ENCODE measurements around the gene XRCC1. TPM values are rescaled to one million over a fixed set of nuclear protein-coding genes. Genes with fewer than 3 reads are reported as not detected.
A peak's percentile ranks its signal among the peaks of the same experiment; 100 is the strongest.

Gene XRCC1
- polyA plus RNA-seq, 3 donors = 13.1 to 23.0 (median 19.3) TPM

GRCh38 chr19:43586346-43586745 is 11.0 kb upstream of the XRCC1 start:
- intact Hi-C loops (cut with micrococcal nuclease) = no loop called here
- H3K9me3 ChIP-seq (replicated peaks in 1 of 2; ENCODE audit: control insufficient read depth in 1 of 2, insufficient read depth in 1 of 2, low read length in 2 of 2) = no peaks in the 10 kb centered on the region
- 80% methylated on average over 2 of the region's 2 CpGs for WGBS (ENCODE audit: insufficient coverage)
- peaks cover 29 to 44% of the 10 kb centered on the region in 2 donors for H3K36me3 Mint-ChIP-seq
- peaks cover 3% of the 10 kb centered on the region for H4K20me1 ChIP-seq (ENCODE audit: insufficient read depth, low read length)
- no peak for TF ChIP-seq CTCF (IDR thresholded peaks at IDR 0.05)
- H3K4me3 ChIP-seq (replicated peaks in 1 of 3; ENCODE audit: low read depth in 2 of 3, low read length in 3 of 3) = no peak overlapping the region
- no peak overlapping the region for H3K27ac ChIP-seq (ENCODE audit: low read depth in 1 of 2, low read length in 2 of 2)
- H3K9me3 Mint-ChIP-seq = no peaks in the 10 kb centered on the region
- H3K27ac Mint-ChIP-seq = peak overlapping the region in 1 of 7 donors; percentile 0
- no peaks in the 10 kb centered on the region for H3K79me2 ChIP-seq (ENCODE audit: insufficient read depth, low read length)
- no peak overlapping the region for H3K4me3 Mint-ChIP-seq
- peaks cover 8 to 13% of the 10 kb centered on the region in 2 donors for H3K4me1 ChIP-seq (ENCODE audit: control insufficient read depth in 1 of 2, insufficient read depth in 2 of 2, low read length in 2 of 2)
- H2AFZ ChIP-seq (ENCODE audit: insufficient read depth, low read depth, low read length, poor library complexity, severe bottlenecking) = no peak overlapping the region
- DNase-seq = no peak
- H3K4me1 Mint-ChIP-seq = peaks cover 17% of the 10 kb centered on the region
- peaks cover 0 to 3% (median 0%) of the 10 kb centered on the region in 3 donors for H3K27me3 Mint-ChIP-seq (ENCODE audit: low read depth in 3 of 3)
- no peak overlapping the region for H3K4me2 ChIP-seq (replicated peaks; ENCODE audit: extremely low read depth, low read length, poor library complexity, severe bottlenecking)
- no peaks in the 10 kb centered on the region for H3K27me3 ChIP-seq (ENCODE audit: control insufficient read depth in 2 of 2, insufficient read depth in 2 of 2, low read length in 2 of 2)
- H3K9ac ChIP-seq (ENCODE audit: insufficient read depth, low read length, poor library complexity, severe bottlenecking) = no peak overlapping the region
- H3K36me3 ChIP-seq (replicated peaks in 1 of 2; ENCODE audit: control insufficient read depth in 1 of 2, insufficient read depth in 2 of 2, low read length in 2 of 2) = peaks cover 9% of the 10 kb centered on the region in 2 donors

GRCh38 chr19:43584484-43584883 is 9.2 kb upstream of the XRCC1 start:
- no peaks in the 10 kb centered on the region for H4K20me1 ChIP-seq (ENCODE audit: insufficient read depth, low read length)
- no peak overlapping the region for H3K4me3 ChIP-seq (replicated peaks in 1 of 3; ENCODE audit: low read depth in 2 of 3, low read length in 3 of 3)
- H3K27ac ChIP-seq (ENCODE audit: low read depth in 1 of 2, low read length in 2 of 2) = peak overlapping the region in 1 of 2 donors; percentile 63
- DNase-seq = no peak
- no CpG with 5 or more reads among the region's 1 CpG for WGBS (ENCODE audit: insufficient coverage)
- H3K79me2 ChIP-seq (ENCODE audit: insufficient read depth, low read length) = no peaks in the 10 kb centered on the region
- peaks cover 33% of the 10 kb centered on the region for H3K4me1 Mint-ChIP-seq
- H3K36me3 ChIP-seq (replicated peaks in 1 of 2; ENCODE audit: control insufficient read depth in 1 of 2, insufficient read depth in 2 of 2, low read length in 2 of 2) = peaks cover 0 to 6% of the 10 kb centered on the region in 2 donors
- peak overlapping the region; percentile 24 for H2AFZ ChIP-seq (ENCODE audit: insufficient read depth, low read depth, low read length, poor library complexity, severe bottlenecking)
- no peak overlapping the region for H3K9ac ChIP-seq (ENCODE audit: insufficient read depth, low read length, poor library complexity, severe bottlenecking)
- H3K9me3 ChIP-seq (replicated peaks in 1 of 2; ENCODE audit: control insufficient read depth in 1 of 2, insufficient read depth in 1 of 2, low read length in 2 of 2) = no peaks in the 10 kb centered on the region
- H3K4me2 ChIP-seq (replicated peaks; ENCODE audit: extremely low read depth, low read length, poor library complexity, severe bottlenecking) = no peak overlapping the region
- peak overlapping the region; percentile 31 to 88 (median 76) for H3K27ac Mint-ChIP-seq
- intact Hi-C loops (cut with micrococcal nuclease) = loop anchor here in 1 of 2 donors (5.0 kb wide), 1 partner anchor 52 kb away; the partner anchor contains the start of gene ZNF575
- no peaks in the 10 kb centered on the region for H3K27me3 Mint-ChIP-seq (ENCODE audit: low read depth in 3 of 3)
- no peak for TF ChIP-seq CTCF (IDR thresholded peaks at IDR 0.05)
- H3K27me3 ChIP-seq (ENCODE audit: control insufficient read depth in 2 of 2, insufficient read depth in 2 of 2, low read length in 2 of 2) = no peaks in the 10 kb centered on the region
- no peak overlapping the region for H3K4me3 Mint-ChIP-seq
- peaks cover 26 to 29% of the 10 kb centered on the region in 2 donors for H3K4me1 ChIP-seq (ENCODE audit: control insufficient read depth in 1 of 2, insufficient read depth in 2 of 2, low read length in 2 of 2)
- no peaks in the 10 kb centered on the region for H3K9me3 Mint-ChIP-seq
- H3K36me3 Mint-ChIP-seq = peaks cover 15 to 26% of the 10 kb centered on the region in 2 donors

Data from CD14-positive monocyte (primary cell).